Fibroblast of skin of left biceps (primary cell): ENCODE results near the gene LRRC31.

Source experiments
- DNase-seq, 2 experiments: peaks; one replicate each; pipeline ENCODE4 v3.0.0-alpha.2; 2013; ENCODE audit warnings: low read depth in 2 of 2

LRRC31 gene

GRCh38 chr3:169863458-169863899, 6.3 kb downstream of the LRRC31 start:
- peak; percentile 6 to 15 for DNase-seq

GRCh38 chr3:169861871-169862270, 7.9 kb downstream of the LRRC31 start:
- DNase-seq, result no peak

GRCh38 chr3:169857811-169858210, 11.9 kb downstream of the LRRC31 start:
- DNase-seq, result no peak

GRCh38 chr3:169855514-169855913, 14.2 kb downstream of the LRRC31 start:
- no peak for DNase-seq

- DNase-seq, result no peak
These were observed 19.1 kb downstream of the LRRC31 start for GRCh38 chr3:169850618-169851017.

GRCh38 chr3:169848741-169849140, 21.0 kb downstream of the LRRC31 start:
- DNase-seq, result no peak

GRCh38 chr3:169847896-169848295, 21.8 kb downstream of the LRRC31 start:
- DNase-seq, result no peak

- peak; percentile 34 to 45 for DNase-seq
These were observed 23.1 kb downstream of the LRRC31 start for GRCh38 chr3:169846458-169847193.

GRCh38 chr3:169842960-169843359, 26.8 kb downstream of the LRRC31 start:
- DNase-seq, result no peak

- DNase-seq, result no peak
These were observed 28.6 kb downstream of the LRRC31 start for GRCh38 chr3:169841171-169841570.

- DNase-seq, result no peak
These were observed 31.2 kb downstream of the LRRC31 start for GRCh38 chr3:169838511-169839030.

GRCh38 chr3:169836942-169837275, 32.8 kb downstream of the LRRC31 start:
- no peak for DNase-seq

GRCh38 chr3:169836078-169836941, 33.4 kb downstream of the LRRC31 start:
- no peak for DNase-seq

- DNase-seq, result no peak
These were observed 34.2 kb downstream of the LRRC31 start for GRCh38 chr3:169835533-169835932.

- no peak for DNase-seq
These were observed 42.0 kb downstream of the LRRC31 start for GRCh38 chr3:169827712-169828111.

GRCh38 chr3:169825316-169825715, 44.4 kb downstream of the LRRC31 start:
- no peak for DNase-seq

GRCh38 chr3:169822983-169823382, 46.8 kb downstream of the LRRC31 start:
- DNase-seq, result no peak

GRCh38 chr3:169822540-169822939, 47.2 kb downstream of the LRRC31 start:
- DNase-seq, result no peak

- no peak for DNase-seq
These were observed 47.6 kb downstream of the LRRC31 start for GRCh38 chr3:169822091-169822490.

GRCh38 chr3:169818316-169818715, 51.4 kb downstream of the LRRC31 start:
- DNase-seq, result peak in 1 of 2 experiments; percentile 10

GRCh38 chr3:169815590-169816150, 54.1 kb downstream of the LRRC31 start:
- no peak for DNase-seq

- no peak for DNase-seq
These were observed 55.8 kb downstream of the LRRC31 start for GRCh38 chr3:169813757-169814517.
